KMS-11 (cell line): ENCODE measurements around the gene CYB5D1.

Source experiments
- H2AFZ ChIP-seq: fragments of 200-600 bp; sonication (generic); 2 replicates; pipeline ENCODE4 v1.6.1; 2016; ENCODE audit warnings: antibody characterized with exemption, mixed run types, low read depth
- H3K27ac ChIP-seq: fragments of 200-600 bp; sonication (generic); 2 replicates; pipeline ENCODE4 v1.6.1; 2016; ENCODE audit warnings: mild to moderate bottlenecking, mixed run types
- H3K27me3 ChIP-seq: fragments of 200-600 bp; sonication (generic); 2 replicates; pipeline ENCODE4 v1.6.1; 2017; ENCODE audit warnings: mild to moderate bottlenecking, low read depth, mixed run types, moderate library complexity; ENCODE audit not compliant: insufficient read depth
- H3K36me3 ChIP-seq: fragments of 200-600 bp; sonication (generic); 2 replicates; pipeline ENCODE4 v1.6.1; 2017; ENCODE audit warnings: mild to moderate bottlenecking, mixed run types; ENCODE audit not compliant: insufficient read depth
- H3K4me1 ChIP-seq: fragments of 200-600 bp; sonication (generic); 2 replicates; pipeline ENCODE4 v1.6.1; 2016; ENCODE audit warnings: mild to moderate bottlenecking, low read depth, mixed run types; ENCODE audit not compliant: poor library complexity, severe bottlenecking
- H3K4me2 ChIP-seq: fragments of 200-600 bp; sonication (generic); 2 replicates; pipeline ENCODE4 v1.7.0; 2016; ENCODE audit warnings: mild to moderate bottlenecking, mixed run types
- H3K4me3 ChIP-seq: fragments of 200-600 bp; sonication (generic); IDR thresholded peaks from 2 replicates; pipeline ENCODE4 v1.6.1; 2017; ENCODE audit warnings: low read depth, low read length, mixed read lengths; ENCODE audit not compliant: insufficient read depth
- H3K79me2 ChIP-seq: fragments of 200-600 bp; sonication (generic); 2 replicates; pipeline ENCODE4 v1.6.1; 2016; ENCODE audit warnings: low read depth, mixed run types; ENCODE audit not compliant: insufficient read depth
- H3K9ac ChIP-seq: fragments of 200-600 bp; sonication (generic); 2 replicates; pipeline ENCODE4 v1.6.1; 2016; ENCODE audit warnings: mild to moderate bottlenecking, mixed run types
- H4K20me1 ChIP-seq: fragments of 200-600 bp; sonication (generic); 2 replicates; pipeline ENCODE4 v1.6.1; 2016; ENCODE audit warnings: mild to moderate bottlenecking, mixed run types; ENCODE audit not compliant: insufficient read depth
- TF ChIP-seq, protein P1 (sequence below): fragments of 200-600 bp; sonication (generic); conservative IDR thresholded peaks from 2 replicates; pipeline ENCODE4 v1.6.1; 2017; ENCODE audit warnings: low read depth, mild to moderate bottlenecking, antibody characterized with exemption, low read length, moderate library complexity, mixed read lengths

Gene CYB5D1

DNA sequence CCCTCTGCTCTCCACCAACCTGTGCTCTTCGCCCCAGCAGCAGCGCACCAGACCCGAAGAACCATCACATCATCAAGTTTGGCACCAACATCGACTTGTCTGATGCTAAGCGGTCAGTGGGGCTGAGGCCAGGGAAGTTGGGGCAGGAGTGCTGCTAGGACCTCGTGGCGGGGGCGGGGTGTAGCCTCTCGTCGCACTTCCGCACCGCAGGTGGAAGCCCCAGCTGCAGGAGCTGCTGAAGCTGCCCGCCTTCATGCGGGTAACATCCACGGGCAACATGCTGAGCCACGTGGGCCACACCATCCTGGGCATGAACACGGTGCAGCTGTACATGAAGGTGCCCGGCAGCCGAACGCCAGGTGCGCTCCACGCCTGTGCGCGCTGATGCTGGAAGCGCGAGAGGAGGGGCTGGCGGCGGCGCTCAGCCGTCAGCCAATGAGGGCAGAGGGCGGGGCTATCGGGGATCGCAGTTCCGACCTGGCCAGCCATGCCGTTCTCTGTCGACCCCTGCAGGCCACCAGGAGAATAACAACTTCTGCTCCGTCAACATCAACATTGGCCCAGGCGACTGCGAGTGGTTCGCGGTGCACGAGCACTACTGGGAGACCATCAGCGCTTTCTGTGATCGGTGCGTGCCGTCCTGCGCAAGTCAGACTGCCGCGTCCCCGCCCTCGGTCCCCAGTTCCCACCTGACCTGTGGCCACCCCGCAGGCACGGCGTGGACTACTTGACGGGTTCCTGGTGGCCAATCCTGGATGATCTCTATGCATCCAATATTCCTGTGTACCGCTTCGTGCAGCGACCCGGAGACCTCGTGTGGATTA is 6.2 kb upstream of the CYB5D1 start:
- no peaks in the 10 kb centered on the region for H3K79me2 ChIP-seq
- H3K27ac ChIP-seq, result no peak overlapping the region
- H4K20me1 ChIP-seq, result no peaks in the 10 kb centered on the region
- H3K4me2 ChIP-seq, result no peak overlapping the region
- H3K4me3 ChIP-seq, result no peak overlapping the region
- no peak overlapping the region for H3K9ac ChIP-seq
- no peaks in the 10 kb centered on the region for H3K4me1 ChIP-seq
- TF ChIP-seq, protein P1, sequence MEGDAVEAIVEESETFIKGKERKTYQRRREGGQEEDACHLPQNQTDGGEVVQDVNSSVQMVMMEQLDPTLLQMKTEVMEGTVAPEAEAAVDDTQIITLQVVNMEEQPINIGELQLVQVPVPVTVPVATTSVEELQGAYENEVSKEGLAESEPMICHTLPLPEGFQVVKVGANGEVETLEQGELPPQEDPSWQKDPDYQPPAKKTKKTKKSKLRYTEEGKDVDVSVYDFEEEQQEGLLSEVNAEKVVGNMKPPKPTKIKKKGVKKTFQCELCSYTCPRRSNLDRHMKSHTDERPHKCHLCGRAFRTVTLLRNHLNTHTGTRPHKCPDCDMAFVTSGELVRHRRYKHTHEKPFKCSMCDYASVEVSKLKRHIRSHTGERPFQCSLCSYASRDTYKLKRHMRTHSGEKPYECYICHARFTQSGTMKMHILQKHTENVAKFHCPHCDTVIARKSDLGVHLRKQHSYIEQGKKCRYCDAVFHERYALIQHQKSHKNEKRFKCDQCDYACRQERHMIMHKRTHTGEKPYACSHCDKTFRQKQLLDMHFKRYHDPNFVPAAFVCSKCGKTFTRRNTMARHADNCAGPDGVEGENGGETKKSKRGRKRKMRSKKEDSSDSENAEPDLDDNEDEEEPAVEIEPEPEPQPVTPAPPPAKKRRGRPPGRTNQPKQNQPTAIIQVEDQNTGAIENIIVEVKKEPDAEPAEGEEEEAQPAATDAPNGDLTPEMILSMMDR, result peak; percentile 44; the same call in 1 of the 2 replicates
- no peaks in the 10 kb centered on the region for H3K36me3 ChIP-seq
- no peak overlapping the region for H2AFZ ChIP-seq
- H3K27me3 ChIP-seq, result no peaks in the 10 kb centered on the region

DNA sequence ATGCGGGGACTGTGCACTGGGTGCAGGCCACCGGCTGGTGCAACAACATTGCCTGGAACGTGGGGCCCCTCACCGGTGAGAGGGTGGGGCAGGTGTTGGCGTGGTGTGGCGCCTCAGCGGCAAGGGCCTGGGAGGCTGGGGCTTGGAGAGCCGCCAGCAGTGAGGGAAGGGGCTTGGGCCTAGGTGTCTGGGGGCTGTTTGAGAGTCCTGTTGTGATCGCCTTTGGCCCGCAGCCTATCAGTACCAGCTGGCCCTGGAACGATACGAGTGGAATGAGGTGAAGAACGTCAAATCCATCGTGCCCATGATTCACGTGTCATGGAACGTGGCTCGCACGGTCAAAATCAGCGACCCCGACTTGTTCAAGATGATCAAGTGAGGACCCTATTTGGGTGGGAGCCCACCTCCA is 5.5 kb upstream of the CYB5D1 start:
- Histone ChIP-seq H3K36me3 (no peaks in the 10 kb centered on the region), H3K27me3 (no peaks in the 10 kb centered on the region), H3K4me3 (no peak overlapping the region), H2AFZ (no peak overlapping the region), H3K27ac (no peak overlapping the region), H3K79me2 (no peaks in the 10 kb centered on the region), H3K9ac (no peak overlapping the region), H3K4me2 (no peak overlapping the region), H3K4me1 (no peaks in the 10 kb centered on the region), H4K20me1 (no peaks in the 10 kb centered on the region)
- TF ChIP-seq, protein P1, result no peak

DNA sequence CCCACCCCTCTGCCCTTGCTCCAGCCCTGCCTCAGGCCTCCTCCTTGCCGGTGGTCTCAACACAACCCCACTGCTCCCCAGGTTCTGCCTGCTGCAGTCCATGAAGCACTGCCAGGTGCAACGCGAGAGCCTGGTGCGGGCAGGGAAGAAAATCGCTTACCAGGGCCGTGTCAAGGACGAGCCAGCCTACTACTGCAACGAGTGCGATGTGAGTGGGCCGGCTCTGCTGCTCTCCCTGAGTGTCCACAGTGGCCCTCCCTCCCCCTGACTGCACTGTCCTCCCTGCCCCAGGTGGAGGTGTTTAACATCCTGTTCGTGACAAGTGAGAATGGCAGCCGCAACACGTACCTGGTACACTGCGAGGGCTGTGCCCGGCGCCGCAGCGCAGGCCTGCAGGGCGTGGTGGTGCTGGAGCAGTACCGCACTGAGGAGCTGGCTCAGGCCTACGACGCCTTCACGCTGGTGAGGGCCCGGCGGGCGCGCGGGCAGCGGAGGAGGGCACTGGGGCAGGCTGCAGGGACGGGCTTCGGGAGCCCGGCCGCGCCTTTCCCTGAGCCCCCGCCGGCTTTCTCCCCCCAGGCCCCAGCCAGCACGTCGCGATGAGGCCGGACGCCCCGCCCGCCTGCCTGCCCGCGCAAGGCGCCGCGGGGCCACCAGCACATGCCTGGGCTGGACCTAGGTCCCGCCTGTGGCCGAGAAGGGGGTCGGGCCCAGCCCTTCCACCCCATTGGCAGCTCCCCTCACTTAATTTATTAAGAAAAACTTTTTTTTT is 4.7 kb upstream of the CYB5D1 start:
- no peaks in the 10 kb centered on the region for H3K27me3 ChIP-seq
- no peaks in the 10 kb centered on the region for H3K4me1 ChIP-seq
- no peak overlapping the region for H3K9ac ChIP-seq
- H3K79me2 ChIP-seq, result no peaks in the 10 kb centered on the region
- TF ChIP-seq, protein P1, result no peak
- H4K20me1 ChIP-seq, result no peaks in the 10 kb centered on the region
- H3K36me3 ChIP-seq, result no peaks in the 10 kb centered on the region
- H3K4me3 ChIP-seq, result no peak overlapping the region
- H2AFZ ChIP-seq, result no peak overlapping the region
- no peak overlapping the region for H3K4me2 ChIP-seq
- no peak overlapping the region for H3K27ac ChIP-seq

DNA sequence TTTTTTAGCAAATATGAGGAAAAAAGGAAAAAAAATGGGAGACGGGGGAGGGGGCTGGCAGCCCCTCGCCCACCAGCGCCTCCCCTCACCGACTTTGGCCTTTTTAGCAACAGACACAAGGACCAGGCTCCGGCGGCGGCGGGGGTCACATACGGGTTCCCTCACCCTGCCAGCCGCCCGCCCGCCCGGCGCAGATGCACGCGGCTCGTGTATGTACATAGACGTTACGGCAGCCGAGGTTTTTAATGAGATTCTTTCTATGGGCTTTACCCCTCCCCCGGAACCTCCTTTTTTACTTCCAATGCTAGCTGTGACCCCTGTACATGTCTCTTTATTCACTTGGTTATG is 4.1 kb upstream of the CYB5D1 start:
- Histone ChIP-seq H3K27ac (no peak overlapping the region), H2AFZ (no peak overlapping the region), H4K20me1 (no peaks in the 10 kb centered on the region), H3K79me2 (no peaks in the 10 kb centered on the region), H3K4me1 (no peaks in the 10 kb centered on the region), H3K9ac (no peak overlapping the region), H3K36me3 (no peaks in the 10 kb centered on the region), H3K4me3 (no peak overlapping the region), H3K4me2 (no peak overlapping the region), H3K27me3 (no peaks in the 10 kb centered on the region)
- TF ChIP-seq, protein P1, result no peak
